GM18868 (cell line): ENCODE data around the gene CNTNAP2.
"Not testable (repeated sequence)": the region's sequence is repeated elsewhere in the genome, so short reads cannot be mapped to it uniquely, and the experiment has no call there.

Experiments used
- ATAC-seq: cut with Tn5 transposase; IDR thresholded peaks from one replicate; pipeline ENCODE4 v1.9.1; 2021; ENCODE audit warnings: mild to moderate bottlenecking, moderate library complexity; ENCODE audit not compliant: unreplicated experiment

CNTNAP2 gene

GRCh38 chr7:148434887-148435286, 2318.3 kb downstream of the CNTNAP2 start:
- peak; percentile 35 for ATAC-seq

GRCh38 chr7:148435715-148436114, 2319.1 kb downstream of the CNTNAP2 start:
- ATAC-seq = no peak

- ATAC-seq = no peak
These were observed 2319.5 kb downstream of the CNTNAP2 start for GRCh38 chr7:148436135-148436534.

- ATAC-seq = peak; percentile 60
These were observed 2320.0 kb downstream of the CNTNAP2 start for GRCh38 chr7:148436571-148436970.

GRCh38 chr7:148437043-148437442, 2320.4 kb downstream of the CNTNAP2 start:
- ATAC-seq = no peak

- ATAC-seq = no peak
These were observed 2325.6 kb downstream of the CNTNAP2 start for GRCh38 chr7:148442141-148442655.

- ATAC-seq = no peak
These were observed 2326.3 kb downstream of the CNTNAP2 start for GRCh38 chr7:148442933-148443332.

- ATAC-seq = no peak
These were observed 2328.9 kb downstream of the CNTNAP2 start for GRCh38 chr7:148445260-148446044.

- ATAC-seq = peak; percentile 96
These were observed 2330.7 kb downstream of the CNTNAP2 start for GRCh38 chr7:148447221-148447849.

- ATAC-seq = not testable (repeated sequence)
These were observed 2334.9 kb downstream of the CNTNAP2 start for GRCh38 chr7:148451526-148451925.

- no peak for ATAC-seq
These were observed 2339.8 kb downstream of the CNTNAP2 start for GRCh38 chr7:148456351-148456750.

- no peak for ATAC-seq
These were observed 2340.8 kb downstream of the CNTNAP2 start for GRCh38 chr7:148457310-148457921.

- ATAC-seq = no peak
These were observed 2341.7 kb downstream of the CNTNAP2 start for GRCh38 chr7:148458263-148458662.

GRCh38 chr7:148461392-148462179, 2345.0 kb downstream of the CNTNAP2 start:
- ATAC-seq = no peak

- not testable (repeated sequence) for ATAC-seq
These were observed 2346.2 kb downstream of the CNTNAP2 start for GRCh38 chr7:148462774-148463173.

GRCh38 chr7:148463210-148463609, 2346.6 kb downstream of the CNTNAP2 start:
- ATAC-seq = no peak

GRCh38 chr7:148464947-148465346, 2348.3 kb downstream of the CNTNAP2 start:
- ATAC-seq = no peak

GRCh38 chr7:148465441-148465840, 2348.8 kb downstream of the CNTNAP2 start:
- ATAC-seq = not testable (repeated sequence)

- no peak for ATAC-seq
These were observed 2349.5 kb downstream of the CNTNAP2 start for GRCh38 chr7:148466120-148466519.

GRCh38 chr7:148468700-148469098, 2352.1 kb downstream of the CNTNAP2 start:
- ATAC-seq = no peak
